Caco-2 (cell line): ENCODE data around the gene IGFBP6. TPM values are rescaled to one million over a fixed set of nuclear protein-coding genes. Genes with fewer than 3 reads are reported as not detected.
A peak's percentile ranks its signal among the peaks of the same experiment; 100 is the strongest.

Experiments used
- Bru-seq: library from RNA; stranded (reverse); fragments of 400-500 nt; gene quantifications from one replicate; lab custom pipeline; 2021; lab: Mats Ljungman, UMichigan
- BruChase-seq, 2 experiments: library from RNA; stranded (reverse); fragments of 400-500 nt; gene quantifications; one replicate each; lab custom pipeline; 2021; lab: Mats Ljungman, UMichigan
- BruUV-seq: library from RNA; stranded (reverse); fragments of 400-500 nt; replicated peaks from 2 replicates; lab custom pipeline; 2021; lab: Mats Ljungman, UMichigan
- CTCF ChIA-PET: fragments of 300-600 bp; sonication (Branson Sonifier 250); formaldehyde crosslinking; loops from one replicate; lab custom pipeline; 2022; ENCODE audit warnings: antibody characterized with exemption; lab: Charles Lee
- POLR2A ChIA-PET: fragments of 300-600 bp; sonication (Branson Sonifier 250); formaldehyde crosslinking; loops from one replicate; lab custom pipeline; 2022; ENCODE audit warnings: antibody characterized with exemption; lab: Charles Lee
- DNase-seq, 2 experiments: peaks; one replicate each; pipeline versions ENCODE4 v3.0.0 to v3.0.0-alpha.2; 2020 to 2022
- H3K27me3 ChIP-seq: replicated peaks from 2 replicates; pipeline ENCODE4 v1.6.0; 2011; ENCODE audit warnings: low read length; ENCODE audit not compliant: control insufficient read depth, insufficient read depth
- H3K36me3 ChIP-seq: 2 replicates; pipeline ENCODE4 v1.5.1; 2011; ENCODE audit warnings: low read length; ENCODE audit not compliant: control insufficient read depth, insufficient read depth
- H3K4me1 ChIP-seq: fragments of 250-450 bp; sonication (Bioruptor Pico); 2 replicates; pipeline ENCODE4 v1.5.1; 2020; ENCODE audit warnings: mild to moderate bottlenecking
- H3K4me3 ChIP-seq: 2 replicates; pipeline ENCODE4 v1.5.1; 2011; ENCODE audit warnings: low read depth, mild to moderate bottlenecking, control low read depth, low read length
- H3K9me3 ChIP-seq: fragments of 250-450 bp; sonication (Bioruptor Pico); 2 replicates; pipeline ENCODE4 v1.5.1; 2020; ENCODE audit warnings: mild to moderate bottlenecking, moderate library complexity
- H3K27ac Mint-ChIP-seq: one replicate; pipeline ENCODE4 v1.8.0; 2022; ENCODE audit warnings: mixed read lengths; ENCODE audit not compliant: unreplicated experiment
- H3K27me3 Mint-ChIP-seq: one replicate; pipeline ENCODE4 v1.8.0; 2022; ENCODE audit warnings: mixed read lengths; ENCODE audit not compliant: insufficient read depth, unreplicated experiment
- H3K36me3 Mint-ChIP-seq: one replicate; pipeline ENCODE4 v1.8.0; 2022; ENCODE audit warnings: mild to moderate bottlenecking, mixed read lengths; ENCODE audit not compliant: insufficient read depth, unreplicated experiment
- H3K4me1 Mint-ChIP-seq: one replicate; pipeline ENCODE4 v1.8.0; 2022; ENCODE audit warnings: low read depth, mixed read lengths; ENCODE audit not compliant: unreplicated experiment
- H3K4me3 Mint-ChIP-seq: one replicate; pipeline ENCODE4 v1.8.0; 2022; ENCODE audit warnings: mild to moderate bottlenecking, moderate library complexity, mixed read lengths; ENCODE audit not compliant: unreplicated experiment
- H3K9me3 Mint-ChIP-seq: one replicate; pipeline ENCODE4 v1.8.0; 2022; ENCODE audit warnings: mixed read lengths; ENCODE audit not compliant: unreplicated experiment
- CTCF ChIP-seq, 2 experiments: fragments of 200-600 bp in 1 of 2; IDR thresholded peaks; 1 replicate in 1 of 2; 2 replicates in 1 of 2; pipeline versions ENCODE4 v1.5.1 to v1.8.0; 2011 to 2022; ENCODE audit warnings: antibody characterized with exemption in 1 of 2, control low read depth in 1 of 2, inconsistent platforms in 1 of 2, low read depth in 1 of 2, low read length in 1 of 2, mild to moderate bottlenecking in 1 of 2, moderate library complexity in 1 of 2; ENCODE audit not compliant: insufficient read depth in 1 of 2, severe bottlenecking in 1 of 2, unreplicated experiment in 1 of 2
- intact Hi-C: fragments of 100-400 bp; cut with micrococcal nuclease; formaldehyde crosslinking; loops from one replicate; pipeline ENCODE4 v1.10.0; 2022; ENCODE audit not compliant: unreplicated experiment
- long read RNA-seq: library from polyadenylated mRNA; stranded (forward); transcript quantifications from one replicate; pipeline ENCODE4 v2.0.0, GENCODE V29; 2022
- total RNA-seq: library from RNA; stranded (reverse); gene quantifications from 2 replicates; pipeline ENCODE4 v1.2.3, GENCODE V29; 2022

Gene IGFBP6
- total RNA-seq (34.7 and 43.3 TPM in 2 replicates), Bru-seq, nascent RNA (percentile 46 among the genes with signal in this experiment), BruChase-seq, experiment 1, labeled RNA remaining after a 2-hour chase (percentile 50 among the genes with signal in this experiment), BruChase-seq, experiment 2, labeled RNA remaining after a 6-hour chase (percentile 59 among the genes with signal in this experiment)
- long read RNA-seq, transcript IGFBP6-201 (4 exons, 1,169 nt), result major isoform, 123 of 127 reads
- long read RNA-seq, partial matches to known transcripts, result 2 of 127 reads
- long read RNA-seq, other reads (novel, unspliced or antisense), result 2 of 127 reads

GRCh38 chr12:53097564-53098353 lies at the start of gene IGFBP6:
TSS of gene IGFBP6 (plus strand) at chr12:53097667. CDS start at chr12:53097718, 51 bp downstream.
- BruUV-seq, result no TSS peak
- intact Hi-C loops, result no loop called here
- H3K36me3 ChIP-seq, result no peaks in the 10 kb centered on the region
- H3K36me3 Mint-ChIP-seq, result peaks cover 6% of the 10 kb centered on the region
- no peaks in the 10 kb centered on the region for H3K9me3 Mint-ChIP-seq
- peak within 1 kb of the TSS; percentile 15 for H3K27ac Mint-ChIP-seq
- H3K4me1 Mint-ChIP-seq, result peaks cover 34% of the 10 kb centered on the region
- H3K4me3 ChIP-seq, result peak within 1 kb of the TSS; percentile 54
- H3K4me1 ChIP-seq, result peaks cover 22% of the 10 kb centered on the region
- no peaks in the 10 kb centered on the region for H3K27me3 ChIP-seq
- CTCF ChIA-PET, result interaction anchor here (1.0 to 7.5 kb wide), 3 partner anchors 18 to 31 kb away, joined by 3 to 95 read pairs (median 16); partner anchors contain the start of gene SPRYD3
- TF ChIP-seq CTCF (IDR thresholded peaks at IDR 0.05; ENCODE audit: insufficient read depth in 1 of 2, low read depth in 1 of 2, low read length in 1 of 2, severe bottlenecking in 1 of 2, unreplicated experiment in 1 of 2), result no peak
- POLR2A ChIA-PET, result interaction anchor here (0.6 kb wide), 1 partner anchor 27 kb away, joined by 3 read pairs; no protein-coding TSS in a partner anchor
- peak; percentile 60 to 61 for DNase-seq
- H3K9me3 ChIP-seq, result no peaks in the 10 kb centered on the region
- H3K27me3 Mint-ChIP-seq, result no peaks in the 10 kb centered on the region
- H3K4me3 Mint-ChIP-seq, result peak within 1 kb of the TSS; percentile 68

GRCh38 chr12:53048033-53048779 lies 49.3 kb upstream of the IGFBP6 start:
- Mint-ChIP-seq H3K4me1 (peaks cover 36% of the 10 kb centered on the region), H3K36me3 (peaks cover 39% of the 10 kb centered on the region), H3K9me3 (no peaks in the 10 kb centered on the region), H3K27me3 (no peaks in the 10 kb centered on the region), H3K27ac (peak overlapping the region; percentile 82), H3K4me3 (peak overlapping the region; percentile 44)
- intact Hi-C loops, result loop anchor here (5.0 kb wide), 1 partner anchor 166 kb away; no protein-coding TSS in a partner anchor
- DNase-seq, result peak in 1 of 2 experiments; percentile 43
- no peak for TF ChIP-seq CTCF (IDR thresholded peaks at IDR 0.05; ENCODE audit: insufficient read depth in 1 of 2, low read depth in 1 of 2, low read length in 1 of 2, severe bottlenecking in 1 of 2, unreplicated experiment in 1 of 2)
- Histone ChIP-seq H3K36me3 (no peaks in the 10 kb centered on the region), H3K4me1 (peaks cover 77% of the 10 kb centered on the region), H3K4me3 (no peak overlapping the region), H3K9me3 (no peaks in the 10 kb centered on the region), H3K27me3 (no peaks in the 10 kb centered on the region)
- BruUV-seq, result no TSS peak
- POLR2A ChIA-PET, result interaction anchor here (0.5 to 1.7 kb wide), 3 partner anchors 31 to 333 kb away, joined by 3 to 10 read pairs (median 5); partner anchors contain the start of gene SPRYD3
- CTCF ChIA-PET, result interaction anchor here (0.5 to 1.6 kb wide), 9 partner anchors 10 to 163 kb away, joined by 3 to 8 read pairs (median 3); partner anchors contain the start of genes SOAT2 and SPRYD3
